IPS-18c (cell line): ENCODE data around the gene HCN2.
"Not testable (repeated sequence)": the region's sequence is repeated elsewhere in the genome, so short reads cannot be mapped to it uniquely, and the experiment has no call there.

ENCODE experiments used
- H3K4me3 ChIP-seq: 2 replicates; pipeline ENCODE4 v1.7.0; 2013; ENCODE audit warnings: low read depth, mild to moderate bottlenecking, low read length, moderate library complexity; ENCODE audit not compliant: insufficient read depth
- H3K9me3 ChIP-seq: one replicate; pipeline ENCODE4 v1.6.1; 2013; ENCODE audit warnings: mild to moderate bottlenecking, low read length, moderate library complexity; ENCODE audit not compliant: control insufficient read depth, insufficient read depth

Gene HCN2

GRCh38 chr19:610071-610800 lies 20.6 kb downstream of the HCN2 start:
- Histone ChIP-seq H3K4me3 (no peak overlapping the region), H3K9me3 (peaks cover 2% of the 10 kb centered on the region)

DNA sequence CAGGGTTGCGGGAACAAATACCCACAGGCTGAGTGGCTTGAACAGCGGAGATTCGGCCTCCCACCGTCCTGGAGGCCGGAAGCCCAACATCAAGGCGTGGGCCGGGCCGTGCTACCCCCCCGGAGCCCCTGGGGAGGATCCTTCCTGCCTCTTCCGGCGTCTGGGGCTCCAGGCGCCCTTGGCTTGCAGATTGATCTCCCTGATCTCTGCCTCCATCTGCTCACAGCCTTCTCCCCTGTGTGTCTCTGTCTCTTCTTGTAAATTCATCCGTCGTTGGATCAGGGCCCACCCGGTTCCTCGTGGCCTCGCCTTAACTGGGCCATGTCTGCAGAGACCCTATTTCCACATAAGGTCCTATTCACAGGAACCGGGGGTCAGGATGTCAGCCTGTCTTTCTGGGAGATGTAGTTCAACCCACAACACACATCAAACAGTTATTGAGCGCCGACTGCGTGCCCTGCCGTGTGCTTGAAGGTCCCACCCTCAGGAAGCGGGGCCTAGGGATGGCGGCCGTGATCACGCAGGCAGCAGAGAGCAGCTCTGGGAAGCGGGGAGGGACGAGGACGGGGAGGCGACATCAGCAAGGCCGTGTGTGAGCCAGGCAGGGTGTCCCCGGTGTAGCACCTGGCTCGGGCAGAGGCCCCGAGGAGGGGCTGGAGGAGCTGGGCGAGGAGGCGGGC lies 21.3 kb downstream of the HCN2 start:
- Histone ChIP-seq H3K9me3 (peaks cover 2% of the 10 kb centered on the region), H3K4me3 (no peak overlapping the region)

DNA sequence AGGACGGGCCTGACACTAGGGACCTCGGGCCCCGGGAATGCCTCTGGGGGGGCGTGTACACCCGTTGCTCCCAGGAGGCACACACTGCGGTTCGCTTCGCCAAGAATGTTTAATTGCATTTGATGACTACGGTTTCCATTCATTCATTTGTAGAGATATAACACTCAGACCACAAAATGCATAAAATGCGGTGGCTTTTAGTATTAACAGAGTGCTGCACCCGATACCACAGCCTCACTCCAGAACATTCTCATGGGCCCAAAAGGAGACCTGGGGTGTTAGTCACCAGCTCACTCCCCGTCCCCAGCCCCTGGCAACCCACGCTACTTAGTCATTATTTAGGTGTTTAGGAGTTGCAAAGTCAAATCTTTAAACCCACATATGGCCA lies 21.8 kb downstream of the HCN2 start:
- H3K4me3 ChIP-seq = no peak overlapping the region
- peaks cover 2% of the 10 kb centered on the region for H3K9me3 ChIP-seq

GRCh38 chr19:612941-613340 lies 23.3 kb downstream of the HCN2 start:
- no peak overlapping the region for H3K4me3 ChIP-seq
- H3K9me3 ChIP-seq = peaks cover 2% of the 10 kb centered on the region

DNA sequence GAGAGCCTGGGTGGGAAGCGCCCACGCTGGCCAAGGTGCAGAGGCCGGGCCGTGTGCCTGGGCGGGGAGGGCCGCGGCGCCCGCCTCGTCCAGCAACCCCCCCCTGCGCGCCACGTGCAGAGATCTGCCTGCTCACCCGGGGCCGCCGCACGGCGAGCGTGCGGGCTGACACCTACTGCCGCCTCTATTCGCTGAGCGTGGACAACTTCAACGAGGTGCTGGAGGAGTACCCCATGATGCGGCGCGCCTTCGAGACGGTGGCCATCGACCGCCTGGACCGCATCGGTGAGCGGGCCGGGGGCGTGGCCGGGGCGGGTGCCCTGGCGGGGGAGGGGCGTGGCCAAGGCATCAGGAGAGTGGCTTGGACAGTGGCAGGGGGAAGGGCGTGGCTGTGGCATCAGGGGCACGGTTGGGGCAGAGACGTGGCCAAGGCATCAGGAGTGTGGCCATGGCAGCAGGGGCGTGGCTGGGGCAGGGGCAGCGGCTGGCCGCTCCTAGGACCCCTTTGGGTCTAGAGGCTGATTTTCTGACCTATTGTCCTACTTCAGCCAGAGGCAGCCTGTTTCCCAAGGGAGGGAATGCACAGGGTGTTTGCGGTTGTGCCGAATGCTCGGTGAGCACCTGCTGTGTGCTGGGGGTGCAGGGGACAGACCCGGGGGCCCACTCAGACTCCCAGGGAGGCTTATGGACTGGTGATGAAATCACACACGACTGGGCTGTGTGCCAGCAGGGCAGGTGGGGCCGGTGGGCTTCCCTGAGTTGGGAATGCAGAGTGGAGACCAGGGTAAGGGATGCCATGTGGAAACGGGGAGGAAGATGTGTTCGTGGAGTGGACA lies 24.3 kb downstream of the HCN2 start:
- Histone ChIP-seq H3K4me3 (no peak overlapping the region; the same call in 1 of the 2 replicates), H3K9me3 (peaks cover 2% of the 10 kb centered on the region)

GRCh38 chr19:615619-616018 lies 25.9 kb downstream of the HCN2 start:
- H3K4me3 ChIP-seq = no peak overlapping the region

GRCh38 chr19:616062-616700 lies 26.5 kb downstream of the HCN2 start:
- Histone ChIP-seq H3K9me3 (peaks cover 2% of the 10 kb centered on the region), H3K4me3 (no peak overlapping the region)

More at GRCh38 chr19:615619-616018, 25.9 kb downstream of the HCN2 start:
- H3K9me3 ChIP-seq = peaks cover 2% of the 10 kb centered on the region

- peaks cover 2% of the 10 kb centered on the region for H3K9me3 ChIP-seq
- no peak overlapping the region for H3K4me3 ChIP-seq
Measured at GRCh38 chr19:616747-617526, 27.3 kb downstream of the HCN2 start.

GRCh38 chr19:617551-618246 lies 28.0 kb downstream of the HCN2 start:
- Histone ChIP-seq H3K4me3 (no peak overlapping the region), H3K9me3 (peaks cover 2% of the 10 kb centered on the region)

- Histone ChIP-seq H3K4me3 (no peak overlapping the region), H3K9me3 (peaks cover 2% of the 10 kb centered on the region)
Measured at GRCh38 chr19:618247-618619, 28.6 kb downstream of the HCN2 start.

GRCh38 chr19:618674-619285 lies 29.1 kb downstream of the HCN2 start:
- Histone ChIP-seq H3K4me3 (no peak overlapping the region), H3K9me3 (peaks cover 2% of the 10 kb centered on the region)

GRCh38 chr19:619286-620002 lies 29.8 kb downstream of the HCN2 start:
- Histone ChIP-seq H3K4me3 (no peak overlapping the region), H3K9me3 (no peaks in the 10 kb centered on the region)

- no peak overlapping the region for H3K4me3 ChIP-seq
- H3K9me3 ChIP-seq = no peaks in the 10 kb centered on the region
Measured at GRCh38 chr19:620166-620862, 30.6 kb downstream of the HCN2 start.

DNA sequence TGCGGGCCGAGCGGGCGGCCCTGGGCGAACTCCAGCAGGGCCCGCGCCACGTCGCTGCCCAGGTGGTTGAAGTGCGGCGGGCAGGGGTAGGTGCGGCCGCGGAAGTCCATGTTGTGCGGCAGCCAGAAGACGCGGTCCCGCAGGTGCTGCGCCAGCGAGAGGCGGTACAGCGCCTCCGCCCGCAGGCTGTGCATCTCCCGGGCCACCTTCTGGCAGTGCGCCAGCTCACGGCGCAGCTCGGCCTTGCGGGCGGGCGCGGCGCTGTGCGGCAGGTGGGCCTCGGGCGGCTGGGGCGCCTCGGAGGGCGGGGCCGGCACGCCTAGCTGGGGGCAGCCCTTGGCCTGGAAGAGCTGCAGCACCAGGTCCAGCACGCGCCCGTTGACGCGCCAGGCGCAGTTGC lies 31.5 kb downstream of the HCN2 start:
- H3K4me3 ChIP-seq, H3K9me3 ChIP-seq: not testable (repeated sequence)

DNA sequence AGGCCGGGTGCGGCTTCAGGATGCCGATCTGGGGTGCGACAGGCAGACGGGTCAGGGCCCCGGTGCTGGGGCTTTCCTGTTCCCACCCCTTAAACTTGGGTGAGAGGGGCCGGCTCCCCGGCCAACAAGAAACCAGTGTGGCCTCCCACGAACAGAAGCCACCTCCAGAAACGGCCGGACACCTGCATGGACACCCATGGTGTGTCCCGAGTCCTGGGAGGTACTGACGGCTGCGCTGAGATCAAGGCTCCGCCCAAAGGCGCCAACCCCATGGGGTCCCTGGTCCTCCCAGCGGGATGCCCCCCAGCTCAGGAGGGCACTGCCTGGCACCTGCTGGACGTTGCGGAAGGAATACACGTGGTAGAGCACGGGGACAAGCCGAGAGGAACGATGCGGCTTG lies 32.1 kb downstream of the HCN2 start:
- H3K4me3 ChIP-seq = no peak overlapping the region
- H3K9me3 ChIP-seq = no peaks in the 10 kb centered on the region
